GM19238 (cell line): Measurements from ENCODE around the gene DYRK2.
A peak's percentile ranks its signal among the peaks of the same experiment; 100 is the strongest.

Source experiments
- DNase-seq: peaks from one replicate; pipeline ENCODE4 v3.0.0; 2011; ENCODE audit warnings: low spot score; ENCODE audit not compliant: insufficient read length

Gene DYRK2

GRCh38 chr12:67701121-67701520, 52.6 kb downstream of the DYRK2 start:
- DNase-seq, result no peak

GRCh38 chr12:67702136-67702535, 53.6 kb downstream of the DYRK2 start:
- DNase-seq, result no peak

- DNase-seq, result no peak
Observed at GRCh38 chr12:67704071-67704470, 55.5 kb downstream of the DYRK2 start.

GRCh38 chr12:67705394-67706370, 57.1 kb downstream of the DYRK2 start:
- no peak for DNase-seq

- no peak for DNase-seq
Observed at GRCh38 chr12:67709367-67709954, 60.9 kb downstream of the DYRK2 start.

DNA sequence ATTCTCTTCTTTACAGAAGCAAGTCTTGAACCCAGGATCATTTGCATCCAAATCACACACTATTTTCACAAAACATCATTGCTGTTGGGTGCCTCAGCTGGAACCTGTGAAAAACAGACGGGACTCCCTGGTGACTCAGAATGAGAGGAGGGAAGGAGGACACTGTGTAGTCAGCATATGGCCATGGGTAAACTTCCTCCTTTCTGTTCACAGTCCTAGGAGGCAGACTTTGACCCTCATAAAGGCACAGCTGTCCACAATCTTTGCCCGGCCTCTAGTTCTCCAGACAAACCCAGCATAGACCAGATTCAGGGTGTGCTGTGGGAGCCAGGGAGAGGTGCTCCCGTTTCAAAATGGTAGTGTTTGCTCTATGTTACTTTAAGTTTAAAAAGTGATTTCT, 62.0 kb downstream of the DYRK2 start:
- DNase-seq, result peak; percentile 11

DNA sequence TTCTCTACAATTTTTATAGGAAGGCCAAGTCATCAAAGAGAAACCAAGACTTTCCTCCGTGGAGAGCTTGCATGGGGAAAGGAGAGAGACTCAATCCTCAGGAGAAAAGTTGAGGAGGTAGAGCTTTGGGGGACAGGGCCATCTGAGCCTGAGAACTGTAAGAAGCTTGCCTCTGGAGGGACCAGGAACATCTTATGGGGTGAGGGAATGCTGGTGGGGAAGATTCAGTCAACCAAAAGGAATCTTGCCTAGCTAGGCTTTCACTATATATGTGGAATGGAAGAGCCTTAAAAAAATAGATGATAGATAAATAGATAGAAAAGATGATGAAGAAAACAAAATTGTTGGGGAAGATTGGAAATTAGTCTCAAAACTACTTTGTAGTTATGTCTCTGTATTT, 63.5 kb downstream of the DYRK2 start:
- DNase-seq, result no peak

GRCh38 chr12:67714648-67715047, 66.1 kb downstream of the DYRK2 start:
- no peak for DNase-seq
